ENCODE results near the gene MAP3K5.
A peak's percentile ranks its signal among the peaks of the same experiment; 100 is the strongest.
"Not testable (repeated sequence)": the region's sequence is repeated elsewhere in the genome, so short reads cannot be mapped to it uniquely, and the experiment has no call there.

MAP3K5 gene

DNA sequence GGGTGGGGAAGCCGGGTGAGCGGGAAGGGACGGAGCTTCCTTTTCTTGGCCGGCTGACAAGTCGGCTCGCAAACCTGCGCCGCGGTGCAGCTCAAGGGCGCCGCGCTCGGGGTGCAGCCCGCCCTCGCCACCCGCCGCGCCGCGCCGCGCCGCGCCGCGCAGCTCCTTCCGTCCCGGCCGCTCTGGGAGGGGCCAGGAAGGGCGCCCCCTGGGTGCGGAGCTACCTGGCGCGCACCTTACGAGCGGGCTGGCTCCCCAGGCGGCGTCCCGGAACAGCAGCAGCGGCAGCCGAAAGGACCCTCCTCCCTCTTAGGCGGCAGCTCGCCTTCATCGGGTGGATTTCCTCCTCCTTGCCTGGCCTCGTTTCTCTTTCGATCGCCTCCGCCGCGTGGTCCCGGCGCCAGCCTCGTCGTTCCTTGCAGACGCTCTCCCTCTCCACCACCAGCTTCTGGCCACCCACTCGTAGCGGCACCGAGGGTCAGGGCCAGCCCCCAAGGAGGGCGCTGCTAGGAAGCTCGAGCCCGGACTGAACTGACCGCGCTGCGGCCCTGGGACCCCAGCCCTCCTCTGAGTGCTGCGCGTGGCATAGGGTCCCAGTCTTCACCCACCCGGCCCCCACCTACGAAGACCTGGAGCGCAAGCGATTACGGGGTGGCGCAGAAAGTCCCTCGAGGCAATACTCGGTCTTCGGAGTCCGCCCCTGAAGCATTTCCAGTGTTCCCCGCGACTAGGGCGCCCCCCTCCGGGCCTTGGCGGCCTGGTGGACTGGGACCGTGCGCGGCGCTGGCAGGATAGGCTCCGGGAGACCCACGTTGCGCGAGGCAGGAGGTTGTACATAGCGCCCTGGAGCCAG, at the start of gene MAP3K5:
Gene MAP3K5, minus strand, starts transcription at position 68 of the 853 bp plus-strand sequence. CDS start 320 bp downstream, outside the sequence.
- peak; percentile 82 for DNase-seq

GRCh38 chr6:136840276-136841001, 48.2 kb upstream of the MAP3K5 start:
- DNase-seq = no peak

GRCh38 chr6:136831873-136832562, 39.7 kb upstream of the MAP3K5 start:
- DNase-seq = no peak

GRCh38 chr6:136826216-136826615, 33.9 kb upstream of the MAP3K5 start:
- DNase-seq = no peak

- DNase-seq = no peak
These were observed 30.9 kb upstream of the MAP3K5 start for GRCh38 chr6:136823128-136823660.

DNA sequence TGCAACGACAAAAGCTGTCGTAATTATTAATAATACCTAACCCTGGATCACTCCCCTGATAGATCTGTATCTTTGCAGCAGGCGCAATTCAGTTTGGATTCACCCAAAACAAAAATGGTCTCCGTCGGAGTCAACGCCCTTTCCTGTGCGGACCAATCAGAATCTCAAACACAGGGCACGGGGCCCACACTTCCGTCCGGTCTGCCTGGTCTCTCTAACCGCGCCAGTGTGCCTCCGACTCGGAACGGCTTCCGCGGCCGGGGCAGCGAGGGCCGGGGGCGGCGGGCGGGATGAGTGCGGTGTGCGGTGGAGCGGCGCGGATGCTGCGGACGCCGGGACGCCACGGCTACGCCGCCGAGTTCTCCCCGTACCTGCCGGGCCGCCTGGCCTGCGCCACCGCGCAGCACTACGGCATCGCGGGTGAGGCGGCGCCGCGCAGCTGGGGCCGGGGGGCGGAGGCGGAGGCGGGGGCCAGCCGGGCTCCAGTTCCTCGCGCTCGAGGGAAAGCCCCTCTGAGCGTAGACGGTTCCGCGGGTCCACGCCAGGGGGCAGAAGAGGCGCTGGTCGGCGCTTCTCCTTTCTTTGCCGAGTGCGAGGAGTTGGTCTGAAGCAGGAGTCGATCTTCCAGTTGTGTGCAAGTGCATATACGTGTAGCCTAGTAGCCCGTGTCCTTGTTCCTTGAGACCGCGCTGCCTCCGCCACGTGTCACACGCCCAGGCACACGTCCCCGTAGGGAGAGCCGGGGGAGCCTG, 30.3 kb upstream of the MAP3K5 start, which contains the start of gene PEX7:
Gene PEX7, plus strand, starts transcription at position 217 of the 752 bp plus-strand sequence. Its CDS starts 74 bp downstream, at position 291.
- DNase-seq = peak; percentile 82

DNA sequence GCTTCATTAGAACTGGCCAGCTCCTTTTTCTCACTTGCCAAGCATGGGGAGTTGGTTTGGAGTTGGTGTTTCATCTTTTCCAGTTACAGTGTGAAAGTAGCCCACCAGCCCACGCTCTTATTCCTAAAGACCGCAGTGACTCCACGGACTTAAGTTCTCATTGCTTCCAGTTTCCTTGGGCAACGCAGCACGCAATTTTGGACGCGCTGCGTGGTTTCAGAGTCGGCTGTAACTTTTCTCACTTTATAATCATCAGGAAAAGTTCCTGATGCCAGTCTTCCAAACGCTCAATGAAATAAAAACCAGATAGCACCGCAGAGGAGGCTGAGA, 29.7 kb upstream of the MAP3K5 start:
- no peak for DNase-seq

GRCh38 chr6:136820561-136820960, 28.3 kb upstream of the MAP3K5 start:
- DNase-seq = no peak

DNA sequence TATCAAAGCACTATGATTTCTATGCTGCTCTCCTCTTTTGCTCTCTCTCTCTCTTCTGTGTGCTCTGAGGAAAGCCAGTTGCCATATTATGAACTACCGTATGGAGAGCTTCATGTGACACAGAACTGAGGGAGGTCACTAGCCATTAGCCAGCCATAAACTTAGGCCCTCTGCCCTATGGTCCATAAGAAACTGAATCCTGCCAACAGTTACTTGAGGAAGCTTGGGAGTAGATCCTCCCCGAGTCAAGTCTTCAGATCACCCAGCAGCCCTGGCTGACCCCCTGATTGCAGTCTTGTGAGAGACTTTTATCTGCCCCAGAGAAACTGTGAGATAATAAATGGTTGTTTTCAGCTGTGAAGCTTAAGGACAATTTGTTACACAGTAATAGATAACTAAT, 24.4 kb upstream of the MAP3K5 start:
- DNase-seq = no peak

DNA sequence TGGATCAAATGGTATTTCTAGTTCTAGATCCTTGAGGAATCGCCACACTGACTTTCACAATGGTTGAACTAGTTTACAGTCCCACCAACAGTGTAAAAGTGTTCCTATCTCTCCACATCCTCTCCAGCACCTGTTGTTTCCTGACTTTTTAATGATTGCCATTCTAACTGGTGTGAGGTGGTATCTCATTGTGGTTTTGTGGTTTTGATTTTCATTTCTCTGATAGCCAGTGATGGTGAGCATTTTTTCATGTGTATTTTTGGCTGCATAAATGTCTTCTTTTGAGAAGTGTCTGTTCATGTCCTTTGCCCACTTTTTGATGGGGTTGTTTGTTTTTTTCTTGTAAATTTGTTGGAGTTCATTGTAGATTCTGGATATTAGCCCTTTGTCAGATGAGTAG, 23.3 kb upstream of the MAP3K5 start:
- not testable (repeated sequence) for DNase-seq

- DNase-seq = no peak
These were observed 19.9 kb upstream of the MAP3K5 start for GRCh38 chr6:136812174-136812573.

DNA sequence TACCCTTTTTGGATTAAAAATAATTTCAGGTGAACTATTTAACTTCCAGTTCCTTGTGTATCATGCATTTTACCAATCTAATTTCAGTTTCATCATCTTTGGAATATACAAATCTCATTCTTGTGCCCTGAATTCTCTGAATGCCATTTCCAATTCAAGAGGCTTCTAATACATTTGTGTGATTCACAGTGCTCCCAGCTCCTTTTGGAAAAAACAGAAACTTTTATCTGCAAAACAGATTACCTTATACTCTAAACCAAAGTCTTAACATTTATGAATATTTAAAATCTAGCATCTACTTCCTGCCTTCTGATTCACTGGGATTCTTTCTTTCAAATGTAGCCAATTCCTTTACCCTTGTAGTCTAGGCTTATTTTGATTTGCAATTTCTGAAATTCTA, 19.0 kb upstream of the MAP3K5 start:
- no peak for DNase-seq

DNA sequence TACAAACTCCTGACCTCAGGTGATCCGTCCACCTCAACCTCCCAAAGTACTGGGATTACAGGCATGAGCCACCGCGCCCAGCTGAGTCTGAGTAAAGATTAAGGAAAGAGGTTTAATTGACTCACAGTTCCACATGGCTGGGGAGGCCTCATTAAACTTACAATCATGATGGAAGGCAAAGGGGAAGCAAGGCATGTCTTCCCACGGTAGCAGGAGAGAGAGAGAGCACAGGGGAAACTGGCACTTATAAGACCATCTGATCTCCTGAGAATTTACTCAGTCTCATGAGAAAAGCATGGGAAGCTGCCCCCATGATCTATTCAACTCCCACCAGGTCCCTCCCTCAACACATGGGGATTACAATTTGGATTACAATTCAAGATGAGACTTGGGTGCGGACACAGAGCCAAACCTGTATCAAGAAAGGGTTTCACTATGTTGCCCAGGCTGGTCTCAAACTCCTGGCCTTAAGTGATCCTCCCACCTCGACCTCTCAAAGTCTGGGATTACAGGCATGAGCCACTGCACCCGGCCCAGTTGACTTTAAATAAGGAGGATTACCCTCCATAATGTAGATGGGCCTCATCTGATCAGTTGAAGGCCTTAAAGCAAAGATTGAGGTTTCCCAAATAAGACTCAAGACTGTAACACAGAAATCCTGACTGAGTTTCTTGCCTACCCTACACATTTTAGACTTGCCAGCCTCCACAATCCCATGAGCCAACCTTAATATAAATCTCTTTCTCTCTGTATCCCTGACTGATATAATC, 17.0 kb upstream of the MAP3K5 start:
- no peak for DNase-seq

DNA sequence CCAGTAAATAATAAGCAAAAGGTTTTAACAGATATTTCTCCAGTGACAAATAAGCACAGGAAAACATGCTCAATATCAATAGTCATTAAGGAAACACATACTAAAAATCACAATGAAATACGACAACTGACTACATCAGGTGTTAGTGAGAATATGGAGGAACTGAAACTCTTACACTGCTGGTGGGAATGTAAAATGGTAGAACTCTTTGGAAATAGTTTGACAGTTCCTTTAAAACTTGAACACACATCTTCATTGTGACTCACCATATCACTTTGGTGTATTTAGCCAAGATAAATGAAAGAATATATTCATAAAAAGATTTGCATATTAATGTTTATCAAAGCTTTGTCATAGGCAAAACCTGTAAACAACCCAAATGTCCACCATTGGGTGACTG, 11.3 kb upstream of the MAP3K5 start:
- DNase-seq = no peak

- DNase-seq = no peak
These were observed 9.3 kb upstream of the MAP3K5 start for GRCh38 chr6:136801581-136801980.

DNA sequence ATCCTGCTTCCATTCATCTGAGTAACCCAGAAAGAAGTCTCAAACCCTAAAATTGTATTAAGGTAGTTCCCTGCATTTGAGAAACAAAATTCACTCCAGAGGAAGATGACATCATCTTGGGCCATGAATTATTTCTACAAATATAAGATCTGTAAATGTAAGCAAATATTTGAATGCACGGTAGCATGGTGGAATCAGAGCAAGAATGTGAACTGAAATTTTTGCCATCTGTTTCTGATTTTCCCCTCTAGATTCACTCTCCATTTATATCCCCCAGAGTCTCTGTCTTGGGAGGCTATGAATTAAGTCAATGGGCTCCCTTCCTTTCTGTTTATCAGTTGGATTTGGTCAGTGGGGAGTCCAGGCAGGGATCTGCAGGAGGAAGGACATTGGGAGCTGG, 5.8 kb upstream of the MAP3K5 start:
- no peak for DNase-seq

DNA sequence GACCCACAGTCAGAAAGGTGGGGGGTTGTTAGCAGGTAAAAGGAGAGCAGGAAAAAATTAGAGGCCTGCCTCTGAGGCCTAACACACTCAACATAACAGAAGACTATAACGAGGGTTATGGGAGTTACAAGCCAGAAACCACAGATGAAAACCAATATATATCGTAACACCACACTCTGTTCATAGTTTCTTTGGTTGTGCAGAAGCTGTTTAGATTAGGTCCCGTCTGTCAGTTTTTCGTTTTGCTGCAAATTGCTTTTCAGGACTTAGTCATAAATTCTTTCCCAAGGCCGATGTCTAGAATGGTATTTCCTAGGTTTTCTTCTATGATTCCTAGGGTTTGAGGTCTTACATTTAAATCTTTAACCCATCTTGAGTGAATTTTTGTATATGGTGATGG, 3.7 kb upstream of the MAP3K5 start:
- no peak for DNase-seq

DNA sequence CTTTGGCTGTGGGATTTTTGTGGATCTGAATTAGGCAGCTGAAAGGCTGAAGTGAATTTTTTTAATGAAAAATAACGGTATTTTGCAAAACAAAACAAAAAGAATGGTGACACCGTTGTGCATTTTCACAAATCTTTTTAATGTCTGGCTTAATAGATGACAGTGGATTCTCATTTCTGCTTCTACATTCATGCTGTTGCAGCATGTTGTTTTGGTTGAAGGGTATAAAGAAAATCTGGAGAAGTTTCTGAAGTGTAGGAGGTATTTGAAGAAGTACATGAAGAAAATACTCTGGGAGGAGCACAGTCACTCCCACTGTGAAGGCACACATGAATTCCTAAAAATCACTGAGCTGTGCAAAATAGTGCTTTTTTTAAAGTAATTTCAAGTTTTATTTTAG, 3.1 kb upstream of the MAP3K5 start:
- DNase-seq = no peak

GRCh38 chr6:136793363-136793762, 1.1 kb upstream of the MAP3K5 start:
- no peak for DNase-seq

DNA sequence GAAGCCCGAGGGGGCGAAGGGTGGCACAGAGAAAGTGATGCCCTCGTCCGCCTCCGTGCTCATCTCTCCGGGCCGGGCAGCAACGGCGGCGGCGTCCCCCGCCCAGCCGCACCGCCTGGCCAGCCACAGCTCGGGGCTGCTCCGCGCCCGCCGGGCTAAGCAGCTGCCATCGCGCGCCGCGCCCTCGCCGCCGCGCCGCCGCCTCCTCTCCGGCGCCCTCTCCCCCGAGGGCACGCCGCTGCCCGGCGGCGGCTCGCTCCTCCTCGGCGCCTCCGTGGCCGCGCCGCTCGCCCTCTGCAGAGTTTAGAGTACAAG, 225 bp downstream of the MAP3K5 start:
- DNase-seq = peak; percentile 52

DNA sequence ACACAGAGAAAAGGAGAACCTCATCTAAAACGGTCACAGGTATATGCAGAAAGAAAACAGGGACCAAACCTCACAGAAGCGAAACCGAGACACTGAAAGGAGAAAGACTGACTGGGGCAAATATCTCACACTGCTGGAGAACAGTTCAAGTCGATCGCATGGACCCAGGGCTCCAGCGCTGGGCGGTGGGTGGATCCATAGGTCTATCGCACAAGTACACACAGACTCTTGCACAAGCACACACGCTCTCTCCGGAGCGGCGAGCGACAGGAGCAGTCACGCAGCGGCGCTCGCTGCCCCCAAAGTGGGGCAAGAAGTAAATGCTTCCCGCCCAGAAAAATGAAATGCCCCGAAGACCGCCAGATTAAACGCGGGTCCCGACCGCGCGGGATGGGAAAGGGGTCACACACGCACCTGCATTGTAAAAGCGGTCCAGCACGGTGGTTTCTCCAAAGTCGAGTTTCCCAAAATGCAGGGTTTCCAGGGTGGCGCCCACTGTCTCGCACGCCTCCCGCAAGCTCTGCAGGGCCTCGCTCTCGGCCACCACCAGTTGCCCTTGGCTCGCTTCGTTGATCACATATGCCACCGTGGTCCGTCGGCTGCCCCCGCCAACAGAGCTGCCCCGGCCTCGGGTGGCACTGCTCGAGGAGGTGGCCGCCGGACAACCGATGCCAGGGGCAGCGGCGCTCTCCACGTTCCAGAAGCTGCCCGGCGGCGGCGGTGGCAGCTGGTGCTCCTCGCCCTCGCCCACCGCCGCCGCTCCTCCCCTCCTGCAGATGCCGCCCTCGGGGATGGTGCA, 782 bp downstream of the MAP3K5 start:
- DNase-seq = no peak
